Measurements from ENCODE around the gene GTPBP1.
A peak's percentile ranks its signal among the peaks of the same experiment; 100 is the strongest.

The GTPBP1 gene

DNA sequence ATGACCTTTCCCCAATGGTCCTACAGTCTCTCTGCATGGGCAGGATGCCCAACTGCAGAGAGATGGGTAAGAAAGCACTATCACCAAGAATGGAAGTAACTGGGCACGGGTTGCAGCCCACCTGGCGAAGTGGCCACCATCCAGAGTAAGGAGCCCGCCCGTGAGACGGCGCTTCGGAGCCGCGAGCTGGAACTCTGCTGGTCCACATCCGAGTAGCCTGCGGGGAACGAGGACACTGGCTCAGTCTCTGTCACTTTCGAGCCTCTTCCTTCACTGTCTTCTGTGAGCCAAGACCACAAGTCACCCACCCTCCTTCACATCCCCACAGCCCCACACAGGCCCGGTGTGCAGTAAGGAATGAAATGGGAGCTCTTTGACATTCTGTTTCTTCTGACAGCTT lies 44.4 kb downstream of the GTPBP1 start:
- no peak overlapping the region for H3K9ac ChIP-seq (ENCODE audit: low read length)
- no peaks in the 10 kb centered on the region for H3K27me3 ChIP-seq (ENCODE audit: control insufficient read depth, insufficient read depth, low read length)
- H3K27ac ChIP-seq (ENCODE audit: low read length) = no peak overlapping the region
- H3K4me3 ChIP-seq (ENCODE audit: low read length) = no peak overlapping the region
- no peaks in the 10 kb centered on the region for H3K9me3 ChIP-seq (ENCODE audit: control insufficient read depth, low read depth, low read length)
- peaks cover 5% of the 10 kb centered on the region for H3K4me1 ChIP-seq (ENCODE audit: control insufficient read depth, low read depth, low read length)
- peaks cover 6% of the 10 kb centered on the region for H3K36me3 ChIP-seq (ENCODE audit: control insufficient read depth, low read depth, low read length)

- Histone ChIP-seq H3K4me3 (ENCODE audit: low read length) (no peak overlapping the region), H3K36me3 (ENCODE audit: control insufficient read depth, low read depth, low read length) (peaks cover 6% of the 10 kb centered on the region), H3K27ac (ENCODE audit: low read length) (no peak overlapping the region), H3K9me3 (ENCODE audit: control insufficient read depth, low read depth, low read length) (no peaks in the 10 kb centered on the region), H3K27me3 (ENCODE audit: control insufficient read depth, insufficient read depth, low read length) (no peaks in the 10 kb centered on the region), H3K9ac (ENCODE audit: low read length) (no peak overlapping the region), H3K4me1 (ENCODE audit: control insufficient read depth, low read depth, low read length) (peaks cover 5% of the 10 kb centered on the region)
Measured at GRCh38 chr22:38750638-38751037, 44.9 kb downstream of the GTPBP1 start.

DNA sequence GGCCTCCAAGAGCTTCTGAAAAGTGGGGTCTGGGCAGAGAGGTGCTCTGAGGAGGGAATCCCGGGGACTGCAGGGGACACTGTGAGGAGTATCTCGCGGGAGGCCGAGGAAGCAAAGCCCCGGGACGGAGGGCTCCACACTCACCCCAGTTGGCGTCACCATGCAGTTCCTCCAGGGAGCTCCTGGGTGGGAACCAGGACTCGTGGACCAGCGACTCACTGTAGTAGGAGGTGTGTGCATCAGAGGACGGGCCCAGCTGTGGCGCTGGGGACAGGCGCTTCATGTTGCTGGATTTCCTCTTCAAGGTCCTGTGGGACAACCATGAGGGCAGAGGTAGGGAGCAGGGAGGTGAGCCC lies 45.3 kb downstream of the GTPBP1 start:
- Histone ChIP-seq H3K36me3 (ENCODE audit: control insufficient read depth, low read depth, low read length) (peaks cover 6% of the 10 kb centered on the region), H3K4me3 (ENCODE audit: low read length) (no peak overlapping the region), H3K9me3 (ENCODE audit: control insufficient read depth, low read depth, low read length) (no peaks in the 10 kb centered on the region), H3K9ac (ENCODE audit: low read length) (no peak overlapping the region), H3K27me3 (ENCODE audit: control insufficient read depth, insufficient read depth, low read length) (no peaks in the 10 kb centered on the region), H3K27ac (ENCODE audit: low read length) (no peak overlapping the region), H3K4me1 (ENCODE audit: control insufficient read depth, low read depth, low read length) (peaks cover 5% of the 10 kb centered on the region)

GRCh38 chr22:38751422-38752346 lies 45.9 kb downstream of the GTPBP1 start:
- no peak overlapping the region for H3K4me3 ChIP-seq (ENCODE audit: low read length)
- H3K9ac ChIP-seq (ENCODE audit: low read length) = no peak overlapping the region
- H3K27ac ChIP-seq (ENCODE audit: low read length) = no peak overlapping the region
- H3K4me1 ChIP-seq (ENCODE audit: control insufficient read depth, low read depth, low read length) = peaks cover 5% of the 10 kb centered on the region
- H3K9me3 ChIP-seq (ENCODE audit: control insufficient read depth, low read depth, low read length) = no peaks in the 10 kb centered on the region
- H3K36me3 ChIP-seq (ENCODE audit: control insufficient read depth, low read depth, low read length) = peaks cover 6% of the 10 kb centered on the region
- H3K27me3 ChIP-seq (ENCODE audit: control insufficient read depth, insufficient read depth, low read length) = peaks cover 3% of the 10 kb centered on the region

DNA sequence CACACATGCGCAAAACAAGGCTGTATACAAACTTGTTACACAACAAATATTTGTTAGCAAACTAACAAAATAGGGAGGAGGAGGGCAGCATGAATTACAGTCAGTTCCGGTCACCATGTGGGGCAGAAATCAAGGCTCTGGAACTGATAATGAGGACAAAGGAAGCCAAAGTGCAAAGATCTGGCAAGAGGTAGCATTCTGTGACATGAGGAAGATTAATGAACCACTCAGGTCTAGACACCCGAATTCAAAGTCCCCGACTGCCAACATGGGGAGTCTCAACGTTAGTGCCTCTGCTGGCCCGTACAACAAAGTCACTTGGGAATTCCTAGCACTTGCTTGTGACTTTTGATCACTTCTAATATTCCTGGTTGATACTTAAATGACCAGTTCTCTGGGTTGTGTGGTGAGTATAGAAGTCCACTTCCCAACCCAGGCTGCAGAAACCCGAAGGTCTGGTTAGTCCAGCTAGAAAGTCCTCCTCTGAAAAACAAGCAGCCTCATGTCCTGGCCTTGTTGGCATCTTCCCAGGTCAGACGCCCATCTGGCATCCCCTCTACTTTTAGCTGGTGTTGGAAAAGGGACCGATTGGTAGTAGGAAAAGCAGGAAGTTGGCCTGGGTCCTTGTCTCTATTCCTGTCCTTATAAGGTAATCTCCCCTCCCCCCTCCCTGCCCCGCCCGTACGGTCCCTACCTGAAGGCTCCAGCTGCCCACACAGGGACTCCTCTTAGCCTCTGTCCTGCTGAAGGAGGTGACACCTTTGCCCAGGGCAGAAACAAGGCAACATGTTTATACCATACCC lies 48.4 kb downstream of the GTPBP1 start:
- H3K27ac ChIP-seq (ENCODE audit: low read length) = no peak overlapping the region

DNA sequence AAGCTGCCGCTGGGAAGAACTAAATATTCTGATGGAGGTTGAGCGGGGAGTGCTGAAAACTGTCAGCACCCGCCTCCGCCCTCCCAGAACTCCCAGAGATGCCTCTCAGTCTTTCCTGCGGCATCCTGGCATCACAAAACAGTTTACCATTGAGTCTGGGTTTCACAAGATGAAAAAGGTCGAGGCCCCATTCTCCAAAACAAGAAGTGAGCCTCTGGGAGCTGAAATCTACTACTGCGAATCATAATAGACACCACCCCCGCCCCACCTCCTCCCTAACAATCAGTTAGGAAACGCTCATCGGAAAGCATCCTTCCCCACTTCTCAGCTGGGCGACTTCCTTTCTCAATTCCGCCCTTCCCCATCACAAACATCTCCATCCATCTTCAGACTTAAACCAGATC lies 49.0 kb downstream of the GTPBP1 start:
- Histone ChIP-seq H3K9ac (ENCODE audit: low read length) (no peak overlapping the region), H3K27ac (ENCODE audit: low read length) (no peak overlapping the region), H3K9me3 (ENCODE audit: control insufficient read depth, low read depth, low read length) (no peaks in the 10 kb centered on the region), H3K27me3 (ENCODE audit: control insufficient read depth, insufficient read depth, low read length) (peaks cover 10% of the 10 kb centered on the region), H3K4me1 (ENCODE audit: control insufficient read depth, low read depth, low read length) (peaks cover 5% of the 10 kb centered on the region), H3K36me3 (ENCODE audit: control insufficient read depth, low read depth, low read length) (no peaks in the 10 kb centered on the region), H3K4me3 (ENCODE audit: low read length) (peak overlapping the region; percentile 46)

More for the DNA sequence above, 48.4 kb downstream of the GTPBP1 start:
- Histone ChIP-seq H3K27me3 (ENCODE audit: control insufficient read depth, insufficient read depth, low read length) (peaks cover 10% of the 10 kb centered on the region), H3K9me3 (ENCODE audit: control insufficient read depth, low read depth, low read length) (no peaks in the 10 kb centered on the region), H3K36me3 (ENCODE audit: control insufficient read depth, low read depth, low read length) (peaks cover 4% of the 10 kb centered on the region), H3K9ac (ENCODE audit: low read length) (no peak overlapping the region), H3K4me3 (ENCODE audit: low read length) (peak overlapping the region; percentile 46), H3K4me1 (ENCODE audit: control insufficient read depth, low read depth, low read length) (peaks cover 5% of the 10 kb centered on the region)

DNA sequence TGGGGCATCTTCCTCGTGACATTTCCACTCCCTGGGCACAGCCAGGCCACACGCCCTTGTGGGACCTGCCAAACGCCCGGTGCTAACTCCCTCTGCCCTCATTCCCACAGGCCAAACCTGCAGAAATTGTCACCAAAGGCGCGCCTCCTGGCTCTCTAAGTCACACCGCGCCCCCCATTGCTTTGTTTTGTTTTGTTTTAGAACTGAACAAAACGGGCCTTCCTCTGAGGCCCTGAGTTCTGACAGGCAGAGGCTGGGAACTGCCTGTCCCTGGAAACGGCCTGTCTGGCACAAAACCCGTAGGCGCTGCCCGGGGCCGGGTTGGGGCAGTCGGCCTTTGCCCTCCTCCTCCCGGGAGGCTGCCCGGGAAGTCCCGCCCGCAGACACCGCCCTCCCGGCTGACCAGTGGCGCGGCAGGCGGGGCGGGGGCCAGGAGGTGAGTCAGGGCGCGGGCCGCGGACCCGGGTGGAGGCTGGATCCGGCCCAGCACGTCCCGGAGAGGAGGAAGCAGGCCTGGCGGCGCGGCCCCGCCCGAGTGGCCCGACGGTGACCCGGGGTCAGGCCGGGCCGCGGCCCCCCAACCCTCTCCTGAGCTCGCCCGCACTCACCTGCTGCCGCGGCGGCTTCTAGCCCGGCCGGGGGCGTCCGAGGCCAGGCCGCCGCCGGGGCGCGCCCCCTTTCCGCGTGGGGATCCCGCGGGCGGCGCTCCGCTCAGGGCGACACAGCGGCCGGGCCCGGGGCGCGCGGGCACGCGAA lies 49.6 kb downstream of the GTPBP1 start:
- H3K27me3 ChIP-seq (ENCODE audit: control insufficient read depth, insufficient read depth, low read length) = peaks cover 10% of the 10 kb centered on the region
- no peak overlapping the region for H3K27ac ChIP-seq (ENCODE audit: low read length)
- no peaks in the 10 kb centered on the region for H3K9me3 ChIP-seq (ENCODE audit: control insufficient read depth, low read depth, low read length)
- H3K36me3 ChIP-seq (ENCODE audit: control insufficient read depth, low read depth, low read length) = no peaks in the 10 kb centered on the region
- H3K9ac ChIP-seq (ENCODE audit: low read length) = no peak overlapping the region
- H3K4me1 ChIP-seq (ENCODE audit: control insufficient read depth, low read depth, low read length) = peaks cover 5% of the 10 kb centered on the region
- H3K4me3 ChIP-seq (ENCODE audit: low read length) = peak overlapping the region; percentile 46

GRCh38 chr22:38755911-38756532 lies 50.3 kb downstream of the GTPBP1 start, which contains the start of gene SUN2:
SUN2 (minus strand) TSS chr22:38755998; CDS start chr22:38752628, 3,370 bp downstream.
- Histone ChIP-seq H3K27ac (ENCODE audit: low read length) (no peak within 1 kb of the TSS), H3K9me3 (ENCODE audit: control insufficient read depth, low read depth, low read length) (no peaks in the 10 kb centered on the region), H3K36me3 (ENCODE audit: control insufficient read depth, low read depth, low read length) (no peaks in the 10 kb centered on the region), H3K9ac (ENCODE audit: low read length) (peak within 1 kb of the TSS; percentile 42), H3K27me3 (ENCODE audit: control insufficient read depth, insufficient read depth, low read length) (peaks cover 10% of the 10 kb centered on the region), H3K4me3 (ENCODE audit: low read length) (peak within 1 kb of the TSS; percentile 71), H3K4me1 (ENCODE audit: control insufficient read depth, low read depth, low read length) (peaks cover 5% of the 10 kb centered on the region)

DNA sequence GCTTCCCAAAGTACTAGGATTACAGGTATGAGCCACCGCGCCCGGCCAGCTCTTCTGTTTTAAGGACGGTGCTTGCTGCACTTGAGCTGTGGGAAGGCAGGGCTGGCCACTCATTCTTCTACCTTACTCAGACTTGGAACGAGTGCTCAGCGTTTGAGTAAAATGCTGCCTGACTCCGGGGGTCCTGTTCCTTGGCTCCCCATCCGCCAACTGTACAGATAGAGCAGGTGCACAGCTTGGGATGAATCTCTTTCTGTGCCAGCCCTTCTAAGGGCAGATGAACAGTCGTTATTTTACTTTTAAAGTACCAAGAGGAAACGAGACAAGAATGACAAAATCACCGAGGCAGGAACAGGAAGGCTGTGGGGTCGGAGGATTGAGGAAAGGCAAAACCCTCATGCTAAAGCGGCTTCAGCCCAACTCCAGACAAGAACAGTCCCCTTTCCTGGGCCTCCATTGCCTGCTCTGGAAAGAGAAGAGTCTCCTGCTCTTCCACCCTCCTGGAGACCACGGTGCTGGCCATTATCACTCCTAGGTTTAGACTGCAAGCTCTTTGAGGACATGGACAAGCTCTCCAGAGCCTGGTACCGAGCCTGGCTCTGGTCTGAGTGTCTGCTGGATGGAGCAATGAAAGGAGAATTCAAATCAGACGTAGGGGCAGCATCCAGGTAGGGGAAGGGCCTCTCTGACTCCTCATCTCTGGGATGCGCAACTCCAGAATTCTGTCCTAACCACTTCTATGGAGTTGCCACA lies 51.1 kb downstream of the GTPBP1 start:
- no peaks in the 10 kb centered on the region for H3K9me3 ChIP-seq (ENCODE audit: control insufficient read depth, low read depth, low read length)
- peaks cover 10% of the 10 kb centered on the region for H3K27me3 ChIP-seq (ENCODE audit: control insufficient read depth, insufficient read depth, low read length)
- peaks cover 5% of the 10 kb centered on the region for H3K4me1 ChIP-seq (ENCODE audit: control insufficient read depth, low read depth, low read length)
- H3K27ac ChIP-seq (ENCODE audit: low read length) = no peak overlapping the region
- H3K9ac ChIP-seq (ENCODE audit: low read length) = peak overlapping the region; percentile 42
- no peaks in the 10 kb centered on the region for H3K36me3 ChIP-seq (ENCODE audit: control insufficient read depth, low read depth, low read length)
- H3K4me3 ChIP-seq (ENCODE audit: low read length) = peak overlapping the region; percentile 71

- H3K4me1 ChIP-seq (ENCODE audit: control insufficient read depth, low read depth, low read length) = peaks cover 5% of the 10 kb centered on the region
- no peaks in the 10 kb centered on the region for H3K36me3 ChIP-seq (ENCODE audit: control insufficient read depth, low read depth, low read length)
- H3K9me3 ChIP-seq (ENCODE audit: control insufficient read depth, low read depth, low read length) = no peaks in the 10 kb centered on the region
- no peak overlapping the region for H3K9ac ChIP-seq (ENCODE audit: low read length)
- no peak overlapping the region for H3K4me3 ChIP-seq (ENCODE audit: low read length)
- peaks cover 10% of the 10 kb centered on the region for H3K27me3 ChIP-seq (ENCODE audit: control insufficient read depth, insufficient read depth, low read length)
- no peak overlapping the region for H3K27ac ChIP-seq (ENCODE audit: low read length)
Measured at GRCh38 chr22:38757464-38757757, 51.7 kb downstream of the GTPBP1 start.

Data from iPS-18a (cell line).